Measurements from ENCODE around the gene SP2. TPM values are rescaled to one million over a fixed set of nuclear protein-coding genes. Genes with fewer than 3 reads are reported as not detected.

SP2 gene
- total RNA-seq, 1 experiment from 2014 or later, result 25.6 TPM

DNA sequence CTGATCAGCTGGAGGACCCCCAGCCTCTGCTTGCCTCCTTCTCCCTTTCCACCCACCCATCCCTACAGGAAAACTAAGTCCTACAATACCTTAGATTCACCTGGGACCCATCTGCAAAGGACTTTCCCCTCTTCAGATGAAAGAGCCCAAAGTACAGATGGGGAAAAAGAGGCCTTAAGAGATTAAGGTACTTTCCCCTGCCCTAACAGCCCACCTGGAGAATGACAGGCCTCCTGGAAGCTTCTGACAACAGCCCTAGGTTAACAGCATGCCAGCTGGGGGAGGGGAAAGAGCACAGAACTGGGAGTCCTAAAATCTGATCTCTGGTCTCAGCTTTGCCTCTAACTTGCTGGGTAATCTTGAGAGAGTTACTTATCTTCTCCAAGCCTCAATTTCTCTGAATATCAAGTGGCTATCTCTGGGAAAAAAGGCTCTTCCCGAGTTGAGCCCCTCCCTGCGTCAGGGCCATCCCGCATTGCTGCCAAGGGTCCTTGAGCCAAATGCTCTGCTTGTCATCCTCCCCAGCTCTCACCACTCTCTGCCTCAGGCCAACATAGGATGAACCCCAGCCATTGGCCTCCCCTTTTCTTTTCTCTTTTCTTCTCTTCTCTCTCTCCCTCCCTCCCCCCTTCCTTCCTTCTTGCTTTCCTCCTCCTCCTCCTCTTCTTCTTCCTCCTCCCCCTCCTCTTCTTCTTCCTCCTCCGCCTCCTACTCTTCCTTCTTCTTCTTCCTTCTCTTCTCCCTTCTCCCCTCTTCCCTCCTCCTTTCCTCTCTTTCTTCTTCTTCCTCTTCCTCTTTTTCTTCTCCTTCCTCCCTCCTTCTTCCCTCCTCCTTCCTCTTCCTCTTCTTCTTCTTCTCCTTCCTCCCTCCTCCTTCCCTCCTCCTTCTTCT is 22.6 kb upstream of the SP2 start:
- H3K27me3 ChIP-seq (ENCODE audit: control insufficient read depth, insufficient read depth, low read length), result no peaks in the 10 kb centered on the region
- peaks cover 2% of the 10 kb centered on the region; the same call in 1 of the 2 replicates for H3K4me1 ChIP-seq (ENCODE audit: control insufficient read depth, insufficient read depth, low read length)
- ChIA-PET POLR2A (interaction anchor here (0.6 kb wide), 1 partner anchor 228 kb away, joined by 6 read pairs; no protein-coding TSS in a partner anchor), CTCF (interaction anchor here (0.6 kb wide), 1 partner anchor 175 kb away, joined by 5 read pairs; no protein-coding TSS in a partner anchor)
- no peak for DNase-seq (ENCODE audit: low read depth, low spot score)
- no peak for TF ChIP-seq SIN3A (IDR thresholded peaks at IDR 0.05; ENCODE audit: borderline replicate concordance, insufficient read depth, low read depth, low read length)
- no peak for TF ChIP-seq POLR2AphosphoS5 (IDR thresholded peaks at IDR 0.05; ENCODE audit: low read depth, low read length)
- no peak for TF ChIP-seq TCF7L2 (IDR thresholded peaks at IDR 0.05; ENCODE audit: low read depth, low read length)
- TF ChIP-seq, protein P1, sequence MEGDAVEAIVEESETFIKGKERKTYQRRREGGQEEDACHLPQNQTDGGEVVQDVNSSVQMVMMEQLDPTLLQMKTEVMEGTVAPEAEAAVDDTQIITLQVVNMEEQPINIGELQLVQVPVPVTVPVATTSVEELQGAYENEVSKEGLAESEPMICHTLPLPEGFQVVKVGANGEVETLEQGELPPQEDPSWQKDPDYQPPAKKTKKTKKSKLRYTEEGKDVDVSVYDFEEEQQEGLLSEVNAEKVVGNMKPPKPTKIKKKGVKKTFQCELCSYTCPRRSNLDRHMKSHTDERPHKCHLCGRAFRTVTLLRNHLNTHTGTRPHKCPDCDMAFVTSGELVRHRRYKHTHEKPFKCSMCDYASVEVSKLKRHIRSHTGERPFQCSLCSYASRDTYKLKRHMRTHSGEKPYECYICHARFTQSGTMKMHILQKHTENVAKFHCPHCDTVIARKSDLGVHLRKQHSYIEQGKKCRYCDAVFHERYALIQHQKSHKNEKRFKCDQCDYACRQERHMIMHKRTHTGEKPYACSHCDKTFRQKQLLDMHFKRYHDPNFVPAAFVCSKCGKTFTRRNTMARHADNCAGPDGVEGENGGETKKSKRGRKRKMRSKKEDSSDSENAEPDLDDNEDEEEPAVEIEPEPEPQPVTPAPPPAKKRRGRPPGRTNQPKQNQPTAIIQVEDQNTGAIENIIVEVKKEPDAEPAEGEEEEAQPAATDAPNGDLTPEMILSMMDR (IDR thresholded peaks at IDR 0.05), result no peak
- TF ChIP-seq, protein P2, sequence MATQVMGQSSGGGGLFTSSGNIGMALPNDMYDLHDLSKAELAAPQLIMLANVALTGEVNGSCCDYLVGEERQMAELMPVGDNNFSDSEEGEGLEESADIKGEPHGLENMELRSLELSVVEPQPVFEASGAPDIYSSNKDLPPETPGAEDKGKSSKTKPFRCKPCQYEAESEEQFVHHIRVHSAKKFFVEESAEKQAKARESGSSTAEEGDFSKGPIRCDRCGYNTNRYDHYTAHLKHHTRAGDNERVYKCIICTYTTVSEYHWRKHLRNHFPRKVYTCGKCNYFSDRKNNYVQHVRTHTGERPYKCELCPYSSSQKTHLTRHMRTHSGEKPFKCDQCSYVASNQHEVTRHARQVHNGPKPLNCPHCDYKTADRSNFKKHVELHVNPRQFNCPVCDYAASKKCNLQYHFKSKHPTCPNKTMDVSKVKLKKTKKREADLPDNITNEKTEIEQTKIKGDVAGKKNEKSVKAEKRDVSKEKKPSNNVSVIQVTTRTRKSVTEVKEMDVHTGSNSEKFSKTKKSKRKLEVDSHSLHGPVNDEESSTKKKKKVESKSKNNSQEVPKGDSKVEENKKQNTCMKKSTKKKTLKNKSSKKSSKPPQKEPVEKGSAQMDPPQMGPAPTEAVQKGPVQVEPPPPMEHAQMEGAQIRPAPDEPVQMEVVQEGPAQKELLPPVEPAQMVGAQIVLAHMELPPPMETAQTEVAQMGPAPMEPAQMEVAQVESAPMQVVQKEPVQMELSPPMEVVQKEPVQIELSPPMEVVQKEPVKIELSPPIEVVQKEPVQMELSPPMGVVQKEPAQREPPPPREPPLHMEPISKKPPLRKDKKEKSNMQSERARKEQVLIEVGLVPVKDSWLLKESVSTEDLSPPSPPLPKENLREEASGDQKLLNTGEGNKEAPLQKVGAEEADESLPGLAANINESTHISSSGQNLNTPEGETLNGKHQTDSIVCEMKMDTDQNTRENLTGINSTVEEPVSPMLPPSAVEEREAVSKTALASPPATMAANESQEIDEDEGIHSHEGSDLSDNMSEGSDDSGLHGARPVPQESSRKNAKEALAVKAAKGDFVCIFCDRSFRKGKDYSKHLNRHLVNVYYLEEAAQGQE (IDR thresholded peaks at IDR 0.05; ENCODE audit: insufficient read depth in 1 of 2, low read depth in 2 of 2, low read length in 1 of 2), result no peak
- BruUV-seq (replicated peaks), result no TSS peak
- in situ Hi-C loops (cut with HindIII; ENCODE audit: low pct_unique_long_range_greater_than_20kb, low sequenced_read_pairs), result no loop called here
- H3K9me3 ChIP-seq (ENCODE audit: control insufficient read depth, insufficient read depth, low read depth, low read length), result no peaks in the 10 kb centered on the region
- H3K4me3 ChIP-seq (ENCODE audit: low read depth in 2 of 2, low read length in 2 of 2), result no peak overlapping the region
- no peak for ATAC-seq
- no peak overlapping the region for H3K27ac ChIP-seq (ENCODE audit: low read length)
- intact Hi-C loops (cut with micrococcal nuclease; ENCODE audit: unreplicated experiment), result no loop called here
- H3K36me3 ChIP-seq (ENCODE audit: control insufficient read depth, insufficient read depth, low read length), result no peaks in the 10 kb centered on the region

DNA sequence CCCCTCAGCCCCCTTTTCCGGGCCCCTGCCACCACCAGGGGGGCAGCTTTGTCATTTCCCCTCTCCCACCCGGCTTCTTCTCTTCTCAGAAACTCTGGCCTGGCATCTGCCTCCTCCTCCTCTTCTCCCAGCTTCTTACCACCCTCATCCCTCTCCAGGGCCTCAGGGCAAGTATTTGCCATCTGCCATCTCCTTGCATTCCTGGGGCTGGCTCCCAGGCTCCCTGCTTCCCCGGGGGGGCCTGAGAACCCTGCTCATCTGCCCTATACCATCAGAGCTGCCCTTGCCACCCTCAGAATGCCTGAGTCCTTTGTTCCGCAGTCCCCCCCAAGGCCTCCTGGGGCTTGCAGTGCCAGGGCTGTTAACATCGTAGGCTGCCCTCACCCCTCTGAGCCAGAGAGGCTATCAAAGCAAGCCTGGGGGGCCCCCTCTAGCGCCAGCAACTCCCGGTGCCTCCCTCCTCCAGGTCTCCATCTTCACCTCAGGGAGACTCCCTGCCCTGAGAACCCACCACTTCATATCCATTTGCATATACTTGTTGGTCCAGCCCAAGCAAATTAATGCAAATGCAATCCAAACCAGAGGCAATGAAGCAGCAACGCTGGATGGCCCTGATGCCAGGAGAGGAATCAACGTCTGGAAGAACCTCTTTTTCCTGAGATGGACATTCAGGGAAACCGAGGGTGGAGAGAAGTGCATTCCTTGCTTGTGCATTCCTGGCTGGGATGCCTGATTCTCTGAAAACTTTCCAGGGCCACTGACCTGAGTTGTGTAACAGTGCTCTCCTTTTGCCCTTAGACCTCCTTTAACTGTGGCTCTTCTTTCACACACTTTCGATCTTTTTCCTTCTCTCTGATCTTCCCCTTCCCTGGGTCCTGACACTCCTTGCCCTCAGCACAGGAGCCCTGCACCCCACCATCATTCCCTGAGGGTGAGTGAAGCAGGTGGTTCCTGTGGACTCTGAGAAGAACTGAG is 20.7 kb upstream of the SP2 start:
- peaks cover 2% of the 10 kb centered on the region; the same call in 1 of the 2 replicates for H3K4me1 ChIP-seq (ENCODE audit: control insufficient read depth, insufficient read depth, low read length)
- intact Hi-C loops (cut with micrococcal nuclease; ENCODE audit: unreplicated experiment), result no loop called here
- no peaks in the 10 kb centered on the region for H3K9me3 ChIP-seq (ENCODE audit: control insufficient read depth, insufficient read depth, low read depth, low read length)
- DNase-seq (ENCODE audit: low read depth, low spot score) (no peak), ATAC-seq (0 out of 2 replicates have a peak, but pooled peaks have one; percentile 15)
- BruUV-seq (replicated peaks), result no TSS peak
- H3K27ac ChIP-seq (ENCODE audit: low read length), result no peak overlapping the region
- no peak overlapping the region for H3K4me3 ChIP-seq (ENCODE audit: low read depth in 2 of 2, low read length in 2 of 2)
- in situ Hi-C loops (cut with HindIII; ENCODE audit: low pct_unique_long_range_greater_than_20kb, low sequenced_read_pairs), result no loop called here
- POLR2A ChIA-PET, result no interaction called here
- CTCF ChIA-PET, result interaction anchor here (0.9 kb wide), 1 partner anchor 30 kb away, joined by 4 read pairs; no protein-coding TSS in a partner anchor
- no peaks in the 10 kb centered on the region for H3K27me3 ChIP-seq (ENCODE audit: control insufficient read depth, insufficient read depth, low read length)
- H3K36me3 ChIP-seq (ENCODE audit: control insufficient read depth, insufficient read depth, low read length), result no peaks in the 10 kb centered on the region
- TF ChIP-seq, protein P2 (IDR thresholded peaks at IDR 0.05; ENCODE audit: insufficient read depth in 1 of 2, low read depth in 2 of 2, low read length in 1 of 2), result no peak
- TF ChIP-seq TCF7L2 (IDR thresholded peaks at IDR 0.05; ENCODE audit: low read depth, low read length) (no peak), SIN3A (IDR thresholded peaks at IDR 0.05; ENCODE audit: borderline replicate concordance, insufficient read depth, low read depth, low read length) (no peak), POLR2AphosphoS5 (IDR thresholded peaks at IDR 0.05; ENCODE audit: low read depth, low read length) (no peak)
- TF ChIP-seq, protein P1 (IDR thresholded peaks at IDR 0.05), result no peak
